OCI-LY1 (cell line): ENCODE results near the gene CFAP65.

Experiments
- EZH2 ChIP-seq: fragments of 200-600 bp; sonication (generic), shearing (Covaris generic); IDR thresholded peaks from 2 replicates; pipeline ENCODE4 v1.8.0; 2017; ENCODE audit warnings: borderline replicate concordance, mixed run types, mild to moderate bottlenecking, antibody characterized with exemption, low read length, moderate library complexity, mixed read lengths
- TF ChIP-seq, protein P1 (sequence below): fragments of 200-600 bp; sonication (generic), shearing (Covaris generic); IDR thresholded peaks from 2 replicates; pipeline ENCODE4 v1.5.1; 2017; ENCODE audit warnings: mild to moderate bottlenecking, antibody characterized with exemption, low read length, moderate library complexity, mixed read lengths

DNA sequence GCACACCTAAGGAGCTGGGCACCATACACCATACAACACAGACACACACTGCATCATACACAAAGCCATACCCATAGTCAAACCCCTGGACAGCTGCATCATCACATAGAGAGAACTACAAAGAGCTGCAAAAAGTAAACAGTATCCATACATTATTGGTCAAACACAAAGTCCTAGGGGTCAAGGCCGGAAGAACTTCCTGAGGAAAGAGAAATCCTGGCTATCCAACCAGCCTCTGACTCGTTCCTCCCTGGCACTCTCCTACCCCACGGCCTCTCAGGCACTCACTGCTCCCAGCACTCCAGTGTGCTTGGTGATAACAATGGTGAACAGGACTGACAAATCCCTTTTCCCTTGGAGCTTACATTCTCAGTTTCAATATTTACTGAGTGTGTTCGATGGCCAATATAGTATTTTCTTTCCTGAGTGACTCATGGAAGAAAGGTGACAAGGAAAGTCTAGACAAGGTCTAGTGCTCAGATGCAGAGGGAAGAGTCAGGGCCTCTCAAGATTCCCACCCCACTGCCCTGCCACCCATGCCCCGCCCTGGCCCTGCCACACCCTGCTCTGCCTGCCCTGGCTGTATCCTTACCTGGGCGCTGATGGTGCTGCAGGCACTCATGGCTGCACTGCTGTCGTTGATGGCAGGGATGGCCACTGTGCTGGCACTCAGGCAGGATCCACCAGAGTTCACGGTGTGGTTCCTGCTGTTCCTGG, 3.4 kb downstream of the CFAP65 start:
- TF ChIP-seq, protein P1, sequence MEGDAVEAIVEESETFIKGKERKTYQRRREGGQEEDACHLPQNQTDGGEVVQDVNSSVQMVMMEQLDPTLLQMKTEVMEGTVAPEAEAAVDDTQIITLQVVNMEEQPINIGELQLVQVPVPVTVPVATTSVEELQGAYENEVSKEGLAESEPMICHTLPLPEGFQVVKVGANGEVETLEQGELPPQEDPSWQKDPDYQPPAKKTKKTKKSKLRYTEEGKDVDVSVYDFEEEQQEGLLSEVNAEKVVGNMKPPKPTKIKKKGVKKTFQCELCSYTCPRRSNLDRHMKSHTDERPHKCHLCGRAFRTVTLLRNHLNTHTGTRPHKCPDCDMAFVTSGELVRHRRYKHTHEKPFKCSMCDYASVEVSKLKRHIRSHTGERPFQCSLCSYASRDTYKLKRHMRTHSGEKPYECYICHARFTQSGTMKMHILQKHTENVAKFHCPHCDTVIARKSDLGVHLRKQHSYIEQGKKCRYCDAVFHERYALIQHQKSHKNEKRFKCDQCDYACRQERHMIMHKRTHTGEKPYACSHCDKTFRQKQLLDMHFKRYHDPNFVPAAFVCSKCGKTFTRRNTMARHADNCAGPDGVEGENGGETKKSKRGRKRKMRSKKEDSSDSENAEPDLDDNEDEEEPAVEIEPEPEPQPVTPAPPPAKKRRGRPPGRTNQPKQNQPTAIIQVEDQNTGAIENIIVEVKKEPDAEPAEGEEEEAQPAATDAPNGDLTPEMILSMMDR = no peak
- no peak for TF ChIP-seq EZH2
